Loucy (cell line): ENCODE data around the gene ZNF816.

Source experiments
- H2AFZ ChIP-seq: fragments of 200-600 bp; sonication (generic); 2 replicates; pipeline ENCODE4 v1.6.0; 2016; ENCODE audit warnings: antibody characterized with exemption, mild to moderate bottlenecking, low read length, moderate library complexity
- H3F3A ChIP-seq: fragments of 200-600 bp; 2 replicates; pipeline ENCODE4 v1.6.0; 2016; ENCODE audit warnings: antibody characterized with exemption, low read depth, mild to moderate bottlenecking
- H3K27me3 ChIP-seq: fragments of 200-600 bp; sonication (generic); 2 replicates; pipeline ENCODE4 v1.6.1; 2014; ENCODE audit warnings: low read length, mild to moderate bottlenecking; ENCODE audit not compliant: insufficient read depth, poor library complexity, severe bottlenecking
- H3K36me3 ChIP-seq: fragments of 200-600 bp; sonication (generic); 2 replicates; pipeline ENCODE4 v1.6.1; 2016; ENCODE audit warnings: low read length; ENCODE audit not compliant: insufficient read depth
- H3K4me1 ChIP-seq: fragments of 200-600 bp; sonication (generic); 2 replicates; pipeline ENCODE4 v1.5.1; 2014; ENCODE audit warnings: low read length, mild to moderate bottlenecking; ENCODE audit not compliant: insufficient read depth, poor library complexity, severe bottlenecking
- H3K4me2 ChIP-seq: fragments of 200-600 bp; sonication (generic); 2 replicates; pipeline ENCODE4 v1.6.0; 2014; ENCODE audit warnings: antibody characterized with exemption, low read length, low read depth, mild to moderate bottlenecking; ENCODE audit not compliant: poor library complexity, severe bottlenecking
- H3K4me3 ChIP-seq: fragments of 200-600 bp; sonication (generic); 2 replicates; pipeline ENCODE4 v1.5.1; 2014; ENCODE audit warnings: low read length, mild to moderate bottlenecking, mixed read lengths; ENCODE audit not compliant: poor library complexity, severe bottlenecking
- H3K79me2 ChIP-seq: fragments of 200-600 bp; sonication (generic); 2 replicates; pipeline ENCODE4 v1.6.1; 2014; ENCODE audit warnings: low read length; ENCODE audit not compliant: insufficient read depth
- H3K9ac ChIP-seq: fragments of 200-600 bp; sonication (generic); 2 replicates; pipeline ENCODE4 v1.6.0; 2014; ENCODE audit warnings: mild to moderate bottlenecking, low read depth, low read length, moderate library complexity; ENCODE audit not compliant: poor library complexity, severe bottlenecking
- H3K9me2 ChIP-seq: fragments of 200-600 bp; sonication (generic); replicated peaks from 2 replicates; pipeline ENCODE4 v1.6.1; 2016; ENCODE audit warnings: low read depth, low read length, mixed read lengths
- H3K9me3 ChIP-seq: fragments of 200-600 bp; sonication (generic); 2 replicates; pipeline ENCODE4 v1.6.1; 2014; ENCODE audit warnings: mild to moderate bottlenecking, antibody characterized with exemption, low read length, low read depth; ENCODE audit not compliant: insufficient read depth
- H4K20me1 ChIP-seq: fragments of 200-600 bp; sonication (generic); 2 replicates; pipeline ENCODE4 v1.6.0; 2014; ENCODE audit warnings: antibody characterized with exemption, low read length, mild to moderate bottlenecking; ENCODE audit not compliant: insufficient read depth, poor library complexity, severe bottlenecking
- EZH2phosphoT487 ChIP-seq: fragments of 200-600 bp; IDR thresholded peaks from 2 replicates; pipeline ENCODE4 v1.6.1; 2018; ENCODE audit warnings: antibody characterized with exemption, mild to moderate bottlenecking, moderate library complexity, borderline replicate concordance
- TF ChIP-seq, protein P1 (sequence below): fragments of 200-600 bp; sonication (generic); conservative IDR thresholded peaks from 2 replicates; pipeline ENCODE4 v1.5.1; 2014; ENCODE audit warnings: mild to moderate bottlenecking, antibody characterized with exemption, low read length

The ZNF816 gene

DNA sequence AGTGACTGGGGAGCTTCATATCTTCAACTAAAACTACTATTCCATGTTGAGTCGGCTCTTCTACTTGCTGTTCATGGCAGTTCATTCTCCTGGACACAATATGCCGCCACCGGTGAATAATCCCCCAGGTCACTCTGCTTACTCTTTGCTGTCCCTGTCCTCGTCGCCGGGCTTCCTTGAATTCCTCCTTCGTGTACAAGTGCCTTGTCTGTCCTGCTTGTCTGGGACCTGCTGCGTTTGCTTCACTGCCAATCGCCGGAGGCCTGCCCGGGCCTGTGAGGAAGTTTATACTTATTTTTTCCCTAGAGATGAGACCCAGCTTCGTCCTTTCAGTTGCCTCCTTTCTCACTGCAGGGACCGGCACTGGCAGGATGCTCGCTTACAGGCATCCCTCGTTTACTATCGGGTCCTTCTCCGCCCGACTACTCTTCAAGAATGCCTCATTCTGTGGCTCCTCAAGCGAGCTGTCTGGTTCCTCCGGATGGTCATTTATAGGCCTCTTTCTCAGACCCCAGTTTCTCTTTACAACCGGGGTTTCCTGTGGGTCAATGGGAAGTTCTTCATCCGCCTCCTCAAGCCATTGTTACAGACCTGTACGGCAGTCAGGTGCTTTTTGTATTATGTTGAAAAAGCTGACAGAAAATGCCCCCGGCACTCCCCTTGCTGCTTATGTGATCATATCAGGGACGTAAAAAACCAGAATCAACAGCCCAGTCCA lies 45.5 kb upstream of the ZNF816 start:
- H3K27me3 ChIP-seq: no peaks in the 10 kb centered on the region
- no peak for TF ChIP-seq EZH2phosphoT487
- TF ChIP-seq, protein P1, sequence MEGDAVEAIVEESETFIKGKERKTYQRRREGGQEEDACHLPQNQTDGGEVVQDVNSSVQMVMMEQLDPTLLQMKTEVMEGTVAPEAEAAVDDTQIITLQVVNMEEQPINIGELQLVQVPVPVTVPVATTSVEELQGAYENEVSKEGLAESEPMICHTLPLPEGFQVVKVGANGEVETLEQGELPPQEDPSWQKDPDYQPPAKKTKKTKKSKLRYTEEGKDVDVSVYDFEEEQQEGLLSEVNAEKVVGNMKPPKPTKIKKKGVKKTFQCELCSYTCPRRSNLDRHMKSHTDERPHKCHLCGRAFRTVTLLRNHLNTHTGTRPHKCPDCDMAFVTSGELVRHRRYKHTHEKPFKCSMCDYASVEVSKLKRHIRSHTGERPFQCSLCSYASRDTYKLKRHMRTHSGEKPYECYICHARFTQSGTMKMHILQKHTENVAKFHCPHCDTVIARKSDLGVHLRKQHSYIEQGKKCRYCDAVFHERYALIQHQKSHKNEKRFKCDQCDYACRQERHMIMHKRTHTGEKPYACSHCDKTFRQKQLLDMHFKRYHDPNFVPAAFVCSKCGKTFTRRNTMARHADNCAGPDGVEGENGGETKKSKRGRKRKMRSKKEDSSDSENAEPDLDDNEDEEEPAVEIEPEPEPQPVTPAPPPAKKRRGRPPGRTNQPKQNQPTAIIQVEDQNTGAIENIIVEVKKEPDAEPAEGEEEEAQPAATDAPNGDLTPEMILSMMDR: no peak
- no peaks in the 10 kb centered on the region for H3K4me1 ChIP-seq
- H3K9me2 ChIP-seq: no peaks in the 10 kb centered on the region
- no peaks in the 10 kb centered on the region for H3F3A ChIP-seq
- no peak overlapping the region for H3K4me3 ChIP-seq
- no peaks in the 10 kb centered on the region for H4K20me1 ChIP-seq
- peak overlapping the region; percentile 72 for H3K4me2 ChIP-seq
- H2AFZ ChIP-seq: peak overlapping the region; percentile 91; the same call in 1 of the 2 replicates
- no peaks in the 10 kb centered on the region for H3K79me2 ChIP-seq
- H3K9me3 ChIP-seq: peaks cover 2% of the 10 kb centered on the region; the same call in 1 of the 2 replicates
- no peak overlapping the region for H3K9ac ChIP-seq
- H3K36me3 ChIP-seq: no peaks in the 10 kb centered on the region

DNA sequence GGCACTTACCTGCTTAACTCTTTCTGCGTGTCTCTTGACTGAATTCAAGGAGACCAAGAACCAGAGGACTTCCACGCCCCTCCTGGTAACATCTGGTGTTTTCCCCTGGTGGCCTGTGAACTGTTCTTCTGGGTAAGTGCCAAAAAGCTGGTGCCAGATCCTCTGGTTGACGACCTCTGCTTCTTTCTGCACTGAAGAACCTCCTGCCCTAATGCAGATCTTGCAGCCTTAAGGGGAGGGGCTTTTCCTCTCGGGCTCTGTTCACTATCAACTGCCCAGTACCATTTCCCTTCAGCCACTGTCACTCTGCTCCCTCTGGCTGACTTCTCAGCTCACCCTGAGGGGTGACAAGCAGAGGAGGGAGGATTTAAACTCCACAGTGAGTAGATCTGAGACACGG lies 44.9 kb upstream of the ZNF816 start:
- H4K20me1 ChIP-seq: no peaks in the 10 kb centered on the region
- H3K36me3 ChIP-seq: no peaks in the 10 kb centered on the region
- no peaks in the 10 kb centered on the region for H3K4me1 ChIP-seq
- H3K9ac ChIP-seq: no peak overlapping the region
- peak overlapping the region; percentile 72 for H3K4me2 ChIP-seq
- H3K9me2 ChIP-seq: no peaks in the 10 kb centered on the region
- TF ChIP-seq EZH2phosphoT487: no peak
- H3K27me3 ChIP-seq: no peaks in the 10 kb centered on the region
- peak overlapping the region; percentile 91 for H2AFZ ChIP-seq
- H3F3A ChIP-seq: no peaks in the 10 kb centered on the region
- H3K79me2 ChIP-seq: no peaks in the 10 kb centered on the region
- peak overlapping the region; percentile 62 for H3K4me3 ChIP-seq
- peaks cover 2% of the 10 kb centered on the region; the same call in 1 of the 2 replicates for H3K9me3 ChIP-seq

DNA sequence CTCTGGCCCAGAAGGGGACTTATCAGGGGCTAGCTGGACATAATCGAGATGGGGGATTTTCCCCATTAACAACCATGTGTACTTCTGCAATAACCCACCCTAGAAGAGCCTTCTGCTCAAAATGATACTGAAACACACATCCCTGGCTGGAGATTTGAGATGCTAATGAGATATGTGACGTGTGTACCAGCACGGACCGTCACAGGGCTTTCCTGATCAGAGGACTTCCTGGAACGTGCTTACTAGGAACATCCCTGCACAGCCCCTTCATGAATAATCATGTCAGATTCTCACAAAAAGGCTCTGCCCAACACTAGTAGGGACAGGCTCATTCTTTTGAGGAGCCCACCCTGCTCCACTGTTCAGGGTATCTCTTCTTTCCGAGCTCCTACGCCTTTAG lies 44.5 kb upstream of the ZNF816 start:
- Histone ChIP-seq H3K9ac (no peak overlapping the region), H2AFZ (peak overlapping the region; percentile 91), H3K9me3 (peaks cover 2% of the 10 kb centered on the region; the same call in 1 of the 2 replicates), H4K20me1 (no peaks in the 10 kb centered on the region), H3K9me2 (no peaks in the 10 kb centered on the region), H3K4me2 (peak overlapping the region; percentile 72), H3K4me3 (peak overlapping the region; percentile 62), H3K4me1 (no peaks in the 10 kb centered on the region), H3K36me3 (no peaks in the 10 kb centered on the region), H3F3A (no peaks in the 10 kb centered on the region), H3K79me2 (no peaks in the 10 kb centered on the region), H3K27me3 (no peaks in the 10 kb centered on the region)
- TF ChIP-seq, protein P1: no peak
- TF ChIP-seq EZH2phosphoT487: no peak
